Measurements from ENCODE around the gene SLC35G6.

- no peak for TF ChIP-seq POLR2AphosphoS5 (IDR thresholded peaks at IDR 0.05; ENCODE audit: low read depth, low read length)
- TF ChIP-seq FOXP2 (optimal IDR thresholded peaks at IDR 0.05; ENCODE audit: borderline replicate concordance, extremely low read depth, extremely low read length, insufficient read depth): no peak
Measured at GRCh38 chr17:7476951-7477350, 4.3 kb upstream of the SLC35G6 start.

All from PFSK-1 (cell line).